Loucy (cell line): ENCODE measurements around the gene PDE6B.

Experiments
- H2AFZ ChIP-seq: fragments of 200-600 bp; sonication (generic); 2 replicates; pipeline ENCODE4 v1.6.0; 2016; ENCODE audit warnings: antibody characterized with exemption, mild to moderate bottlenecking, low read length, moderate library complexity
- H3F3A ChIP-seq: fragments of 200-600 bp; 2 replicates; pipeline ENCODE4 v1.6.0; 2016; ENCODE audit warnings: antibody characterized with exemption, low read depth, mild to moderate bottlenecking
- H3K27me3 ChIP-seq: fragments of 200-600 bp; sonication (generic); 2 replicates; pipeline ENCODE4 v1.6.1; 2014; ENCODE audit warnings: low read length, mild to moderate bottlenecking; ENCODE audit not compliant: insufficient read depth, poor library complexity, severe bottlenecking
- H3K36me3 ChIP-seq: fragments of 200-600 bp; sonication (generic); 2 replicates; pipeline ENCODE4 v1.6.1; 2016; ENCODE audit warnings: low read length; ENCODE audit not compliant: insufficient read depth
- H3K4me1 ChIP-seq: fragments of 200-600 bp; sonication (generic); 2 replicates; pipeline ENCODE4 v1.5.1; 2014; ENCODE audit warnings: low read length, mild to moderate bottlenecking; ENCODE audit not compliant: insufficient read depth, poor library complexity, severe bottlenecking
- H3K4me2 ChIP-seq: fragments of 200-600 bp; sonication (generic); 2 replicates; pipeline ENCODE4 v1.6.0; 2014; ENCODE audit warnings: antibody characterized with exemption, low read length, low read depth, mild to moderate bottlenecking; ENCODE audit not compliant: poor library complexity, severe bottlenecking
- H3K4me3 ChIP-seq: fragments of 200-600 bp; sonication (generic); 2 replicates; pipeline ENCODE4 v1.5.1; 2014; ENCODE audit warnings: low read length, mild to moderate bottlenecking, mixed read lengths; ENCODE audit not compliant: poor library complexity, severe bottlenecking
- H3K79me2 ChIP-seq: fragments of 200-600 bp; sonication (generic); 2 replicates; pipeline ENCODE4 v1.6.1; 2014; ENCODE audit warnings: low read length; ENCODE audit not compliant: insufficient read depth
- H3K9ac ChIP-seq: fragments of 200-600 bp; sonication (generic); 2 replicates; pipeline ENCODE4 v1.6.0; 2014; ENCODE audit warnings: mild to moderate bottlenecking, low read depth, low read length, moderate library complexity; ENCODE audit not compliant: poor library complexity, severe bottlenecking
- H3K9me2 ChIP-seq: fragments of 200-600 bp; sonication (generic); replicated peaks from 2 replicates; pipeline ENCODE4 v1.6.1; 2016; ENCODE audit warnings: low read depth, low read length, mixed read lengths
- H3K9me3 ChIP-seq: fragments of 200-600 bp; sonication (generic); 2 replicates; pipeline ENCODE4 v1.6.1; 2014; ENCODE audit warnings: mild to moderate bottlenecking, antibody characterized with exemption, low read length, low read depth; ENCODE audit not compliant: insufficient read depth
- H4K20me1 ChIP-seq: fragments of 200-600 bp; sonication (generic); 2 replicates; pipeline ENCODE4 v1.6.0; 2014; ENCODE audit warnings: antibody characterized with exemption, low read length, mild to moderate bottlenecking; ENCODE audit not compliant: insufficient read depth, poor library complexity, severe bottlenecking
- CTCF ChIP-seq: fragments of 200-600 bp; sonication (generic); conservative IDR thresholded peaks from 2 replicates; pipeline ENCODE4 v1.5.1; 2014; ENCODE audit warnings: mild to moderate bottlenecking, antibody characterized with exemption, low read length
- EZH2phosphoT487 ChIP-seq: fragments of 200-600 bp; IDR thresholded peaks from 2 replicates; pipeline ENCODE4 v1.6.1; 2018; ENCODE audit warnings: antibody characterized with exemption, mild to moderate bottlenecking, moderate library complexity, borderline replicate concordance

PDE6B gene

GRCh38 chr4:577499-578450 is 47.6 kb upstream of the PDE6B start:
- Histone ChIP-seq H3K4me2 (no peak overlapping the region), H3K9me2 (no peaks in the 10 kb centered on the region), H3K9ac (no peak overlapping the region), H2AFZ (no peak overlapping the region), H3K4me3 (no peak overlapping the region), H3K36me3 (no peaks in the 10 kb centered on the region), H3K4me1 (no peaks in the 10 kb centered on the region), H3K9me3 (peaks cover 5% of the 10 kb centered on the region; the same call in 1 of the 2 replicates), H4K20me1 (no peaks in the 10 kb centered on the region), H3K27me3 (no peaks in the 10 kb centered on the region), H3K79me2 (no peaks in the 10 kb centered on the region), H3F3A (no peaks in the 10 kb centered on the region)
- TF ChIP-seq EZH2phosphoT487 = no peak
- no peak for TF ChIP-seq CTCF

GRCh38 chr4:578451-579443 is 46.6 kb upstream of the PDE6B start:
- H3K9ac ChIP-seq = no peak overlapping the region
- no peaks in the 10 kb centered on the region for H3K9me2 ChIP-seq
- TF ChIP-seq EZH2phosphoT487 (no peak), CTCF (no peak)
- H4K20me1 ChIP-seq = no peaks in the 10 kb centered on the region
- H3K36me3 ChIP-seq = no peaks in the 10 kb centered on the region
- no peaks in the 10 kb centered on the region for H3K27me3 ChIP-seq
- no peaks in the 10 kb centered on the region for H3K4me1 ChIP-seq
- H2AFZ ChIP-seq = no peak overlapping the region
- H3K4me2 ChIP-seq = no peak overlapping the region
- no peaks in the 10 kb centered on the region for H3F3A ChIP-seq
- H3K79me2 ChIP-seq = no peaks in the 10 kb centered on the region
- H3K9me3 ChIP-seq = peaks cover 6% of the 10 kb centered on the region; the same call in 1 of the 2 replicates
- H3K4me3 ChIP-seq = no peak overlapping the region

- TF ChIP-seq CTCF = no peak
- no peak for TF ChIP-seq EZH2phosphoT487
- H3K9me3 ChIP-seq = peaks cover 14% of the 10 kb centered on the region; the same call in 1 of the 2 replicates
- no peaks in the 10 kb centered on the region for H3K27me3 ChIP-seq
These were observed 45.7 kb upstream of the PDE6B start for GRCh38 chr4:579543-580175.

More at GRCh38 chr4:579543-580175, 45.7 kb upstream of the PDE6B start:
- H3K4me2 ChIP-seq = no peak overlapping the region
- no peaks in the 10 kb centered on the region for H3F3A ChIP-seq
- no peaks in the 10 kb centered on the region for H4K20me1 ChIP-seq
- no peaks in the 10 kb centered on the region for H3K36me3 ChIP-seq
- H3K79me2 ChIP-seq = no peaks in the 10 kb centered on the region
- no peak overlapping the region for H3K4me3 ChIP-seq
- H2AFZ ChIP-seq = no peak overlapping the region
- no peaks in the 10 kb centered on the region for H3K9me2 ChIP-seq
- no peaks in the 10 kb centered on the region for H3K4me1 ChIP-seq
- no peak overlapping the region for H3K9ac ChIP-seq
